OCI-LY3 (cell line): ENCODE data around the gene NT5M.

Source experiments
- EZH2phosphoT487 ChIP-seq: fragments of 200-600 bp; shearing (Covaris generic); IDR thresholded peaks from 2 replicates; pipeline ENCODE4 v1.6.1; 2018; ENCODE audit warnings: antibody characterized with exemption, mixed run types, low read depth
- TF ChIP-seq, protein P1 (sequence below): fragments of 200-600, 300-600 bp; sonication (generic); IDR thresholded peaks from 2 replicates; pipeline ENCODE4 v1.5.1; 2014; ENCODE audit warnings: antibody characterized with exemption, low read length, low read depth

DNA sequence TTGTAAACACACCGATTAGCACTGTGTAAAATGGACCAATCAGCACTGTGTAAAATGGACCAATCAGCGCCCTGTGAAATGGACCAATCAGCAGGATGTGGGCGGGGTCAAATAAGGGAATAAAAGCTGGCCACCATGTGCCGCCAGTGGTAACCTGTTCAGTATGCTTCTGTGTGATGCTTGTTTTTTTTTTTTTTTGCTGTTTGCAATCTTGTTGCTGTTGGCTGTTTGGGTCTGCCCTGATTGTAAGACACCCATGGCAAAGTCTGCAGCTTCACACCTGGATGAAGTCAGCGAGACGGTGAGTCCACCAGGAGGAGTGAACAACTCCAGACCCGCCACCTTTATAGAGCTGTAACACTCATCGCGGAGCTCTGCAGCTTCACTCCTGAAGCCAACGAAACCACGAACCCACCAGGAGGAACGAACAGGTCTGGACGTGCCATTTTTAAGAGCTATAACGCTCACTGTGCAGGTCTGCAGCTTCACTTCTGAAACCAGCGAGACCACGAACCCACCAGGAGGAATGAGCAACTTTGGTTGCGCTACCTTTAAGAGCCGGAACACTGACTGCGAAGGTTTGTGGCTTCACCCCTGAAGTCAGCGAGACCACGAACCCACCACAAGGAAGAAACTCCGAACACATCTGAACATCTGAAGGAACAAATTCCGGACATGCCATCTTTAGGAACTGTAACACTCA is 88.6 kb downstream of the NT5M start:
- no peak for TF ChIP-seq EZH2phosphoT487
- TF ChIP-seq, protein P1, sequence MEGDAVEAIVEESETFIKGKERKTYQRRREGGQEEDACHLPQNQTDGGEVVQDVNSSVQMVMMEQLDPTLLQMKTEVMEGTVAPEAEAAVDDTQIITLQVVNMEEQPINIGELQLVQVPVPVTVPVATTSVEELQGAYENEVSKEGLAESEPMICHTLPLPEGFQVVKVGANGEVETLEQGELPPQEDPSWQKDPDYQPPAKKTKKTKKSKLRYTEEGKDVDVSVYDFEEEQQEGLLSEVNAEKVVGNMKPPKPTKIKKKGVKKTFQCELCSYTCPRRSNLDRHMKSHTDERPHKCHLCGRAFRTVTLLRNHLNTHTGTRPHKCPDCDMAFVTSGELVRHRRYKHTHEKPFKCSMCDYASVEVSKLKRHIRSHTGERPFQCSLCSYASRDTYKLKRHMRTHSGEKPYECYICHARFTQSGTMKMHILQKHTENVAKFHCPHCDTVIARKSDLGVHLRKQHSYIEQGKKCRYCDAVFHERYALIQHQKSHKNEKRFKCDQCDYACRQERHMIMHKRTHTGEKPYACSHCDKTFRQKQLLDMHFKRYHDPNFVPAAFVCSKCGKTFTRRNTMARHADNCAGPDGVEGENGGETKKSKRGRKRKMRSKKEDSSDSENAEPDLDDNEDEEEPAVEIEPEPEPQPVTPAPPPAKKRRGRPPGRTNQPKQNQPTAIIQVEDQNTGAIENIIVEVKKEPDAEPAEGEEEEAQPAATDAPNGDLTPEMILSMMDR, result no peak
